CD14-positive monocyte (primary cell): ENCODE data around the gene GNAL. TPM values are rescaled to one million over a fixed set of nuclear protein-coding genes. Genes with fewer than 3 reads are reported as not detected.

Source experiments
- DNase-seq, 3 donors: peaks; one replicate each; pipeline ENCODE4 v3.0.0-alpha.2; 2011 to 2022
- H2AFZ ChIP-seq: 2 replicates; pipeline ENCODE4 v1.6.0; 2012; ENCODE audit warnings: mild to moderate bottlenecking, low read depth, low read length, inconsistent platforms; ENCODE audit not compliant: insufficient read depth, poor library complexity, severe bottlenecking
- H3K27ac ChIP-seq, 2 donors: 1 replicate in 1 of 2; 2 replicates in 1 of 2; pipeline ENCODE4 v1.5.1; 2012 to 2013; ENCODE audit warnings: low read length in 2 of 2, control low read depth in 1 of 2, inconsistent platforms in 1 of 2, low read depth in 1 of 2, mild to moderate bottlenecking in 1 of 2
- H3K27me3 ChIP-seq, 2 donors: one replicate each; pipeline versions ENCODE4 v1.6.0 to v1.6.1; 2011 to 2013; ENCODE audit warnings: low read length in 2 of 2; ENCODE audit not compliant: control insufficient read depth in 2 of 2, insufficient read depth in 2 of 2
- H3K36me3 ChIP-seq, 2 donors: replicated peaks in 1 of 2; 1 replicate in 1 of 2; 2 replicates in 1 of 2; pipeline versions ENCODE4 v1.5.1 to v1.6.1; 2012 to 2013; ENCODE audit warnings: low read length in 2 of 2, control low read depth in 1 of 2, inconsistent platforms in 1 of 2, mild to moderate bottlenecking in 1 of 2; ENCODE audit not compliant: insufficient read depth in 2 of 2, control insufficient read depth in 1 of 2
- H3K4me1 ChIP-seq, 2 donors: 1 replicate in 1 of 2; 2 replicates in 1 of 2; pipeline versions ENCODE4 v1.5.1 to v1.6.1; 2012 to 2013; ENCODE audit warnings: low read length in 2 of 2, control low read depth in 1 of 2, inconsistent platforms in 1 of 2, mild to moderate bottlenecking in 1 of 2, moderate library complexity in 1 of 2; ENCODE audit not compliant: insufficient read depth in 2 of 2, control insufficient read depth in 1 of 2
- H3K4me2 ChIP-seq: replicated peaks from 2 replicates; pipeline ENCODE3; 2012; ENCODE audit warnings: low read length, moderate library complexity, mild to moderate bottlenecking; ENCODE audit not compliant: poor library complexity, severe bottlenecking; ENCODE audit errors: extremely low read depth
- H3K4me3 ChIP-seq, 3 experiments: fragments of 200-600 bp in 1 of 3; sonication (generic) in 1 of 3; replicated peaks in 1 of 3; 1 replicate in 2 of 3; 2 replicates in 1 of 3; pipeline ENCODE4 v1.5.1; 2011 to 2013; ENCODE audit warnings: low read length in 3 of 3, mild to moderate bottlenecking in 3 of 3, control low read depth in 2 of 3, low read depth in 2 of 3, inconsistent platforms in 1 of 3, moderate library complexity in 1 of 3
- H3K79me2 ChIP-seq: 2 replicates; pipeline ENCODE4 v1.6.0; 2012; ENCODE audit warnings: mild to moderate bottlenecking, control low read depth, inconsistent platforms, low read length, moderate library complexity; ENCODE audit not compliant: insufficient read depth
- H3K9ac ChIP-seq: 2 replicates; pipeline ENCODE4 v1.6.0; 2017; ENCODE audit warnings: low read length, mild to moderate bottlenecking; ENCODE audit not compliant: insufficient read depth, poor library complexity, severe bottlenecking
- H3K9me3 ChIP-seq, 2 donors: replicated peaks in 1 of 2; 1 replicate in 1 of 2; 2 replicates in 1 of 2; pipeline versions ENCODE4 v1.5.1 to v1.6.1; 2012 to 2013; ENCODE audit warnings: low read length in 2 of 2, control low read depth in 1 of 2; ENCODE audit not compliant: control insufficient read depth in 1 of 2, insufficient read depth in 1 of 2
- H4K20me1 ChIP-seq: 2 replicates; pipeline ENCODE4 v1.6.0; 2012; ENCODE audit warnings: mild to moderate bottlenecking, low read length, control low read depth, moderate library complexity; ENCODE audit not compliant: insufficient read depth
- H3K27ac Mint-ChIP-seq, 7 donors: one replicate each; pipeline ENCODE4 v1.8.0; 2020; ENCODE audit warnings: mild to moderate bottlenecking in 7 of 7, mixed read lengths in 7 of 7, moderate library complexity in 6 of 7, inconsistent platforms in 2 of 7
- H3K27me3 Mint-ChIP-seq, 3 donors: one replicate each; pipeline ENCODE4 v1.8.0; 2021 to 2022; ENCODE audit warnings: low read depth in 3 of 3, mild to moderate bottlenecking in 3 of 3, mixed read lengths in 3 of 3, moderate library complexity in 3 of 3, inconsistent platforms in 1 of 3
- H3K36me3 Mint-ChIP-seq, 2 donors: one replicate each; pipeline ENCODE4 v1.8.0; 2020; ENCODE audit warnings: mixed read lengths in 2 of 2, inconsistent platforms in 1 of 2, mild to moderate bottlenecking in 1 of 2
- H3K4me1 Mint-ChIP-seq: one replicate; pipeline ENCODE4 v1.8.0; 2020; ENCODE audit warnings: mild to moderate bottlenecking, mixed read lengths
- H3K4me3 Mint-ChIP-seq, 2 donors: one replicate each; pipeline ENCODE4 v1.8.0; 2020; ENCODE audit warnings: mild to moderate bottlenecking in 2 of 2, mixed read lengths in 2 of 2, moderate library complexity in 1 of 2
- H3K9me3 Mint-ChIP-seq, 7 donors: one replicate each; pipeline ENCODE4 v1.8.0; 2020 to 2022; ENCODE audit warnings: mixed read lengths in 7 of 7, mild to moderate bottlenecking in 6 of 7, moderate library complexity in 6 of 7, inconsistent platforms in 2 of 7
- CTCF ChIP-seq: fragments of 200-600 bp; IDR thresholded peaks from one replicate; pipeline ENCODE4 v1.8.0; 2022; ENCODE audit warnings: antibody characterized with exemption, mild to moderate bottlenecking
- WGBS: methylation state at CpG from one replicate; pipeline ENCODE4 v1.1.5; 2013; ENCODE audit warnings: missing lambda C conversion rate; ENCODE audit not compliant: insufficient coverage; 5-methylcytosine and 5-hydroxymethylcytosine counted together
- intact Hi-C, 2 donors: fragments of 100-400 bp; cut with micrococcal nuclease; formaldehyde crosslinking; loops; one replicate each; pipeline versions ENCODE4 v1.15.0 to v1.15.1; 2023
- polyA plus RNA-seq, 3 donors: library from polyadenylated mRNA; depleted of rRNA in 1 of 3; unstranded in 2 of 3; stranded (reverse) in 1 of 3; fragments of 300-500 nt in 2 of 3; fragments of >200 nt in 1 of 3; fragmentation: Illumina TruSeq in 2 of 3; gene quantifications; 1 replicate in 2 of 3; 2 replicates in 1 of 3; pipeline ENCODE4 v1.2.3, GENCODE V29; 2012 to 2021

GNAL gene
- polyA plus RNA-seq, 3 donors = 0.01 to 0.03 TPM; not detected in 1

- intact Hi-C loops = no loop called here
- WGBS = 69% methylated on average over 3 of the region's 3 CpGs
- no peak overlapping the region for H3K27ac Mint-ChIP-seq
Observed at GRCh38 chr18:11791131-11791530, 102.1 kb downstream of the GNAL start.

DNA sequence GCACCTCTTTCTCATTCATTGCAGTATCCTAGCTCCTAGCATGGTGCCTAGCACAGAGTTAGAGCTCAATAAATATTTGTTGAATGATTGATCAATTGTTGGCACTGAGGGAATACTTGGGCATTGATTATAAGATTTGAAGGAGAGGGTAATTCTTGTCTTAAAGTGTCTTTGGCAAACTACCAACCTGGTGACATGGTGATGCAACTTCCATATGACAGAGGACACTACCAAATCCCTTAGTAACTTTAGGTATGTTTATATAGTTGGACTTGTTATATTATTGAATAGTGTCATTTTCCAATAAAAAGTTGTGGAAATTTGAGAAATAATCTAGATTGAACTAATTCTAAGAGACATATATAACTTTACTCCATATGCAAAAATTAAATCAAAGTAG, 103.6 kb downstream of the GNAL start:
- no peak overlapping the region for H3K27ac ChIP-seq
- Mint-ChIP-seq H3K27ac (no peak overlapping the region), H3K27me3 (peaks cover 7 to 11% (median 7%) of the 10 kb centered on the region in 3 donors), H3K36me3 (no peaks in the 10 kb centered on the region), H3K4me1 (peaks cover 3% of the 10 kb centered on the region), H3K9me3 (peaks cover 0 to 2% (median 0%) of the 10 kb centered on the region in 7 donors), H3K4me3 (no peak overlapping the region)
- no peaks in the 10 kb centered on the region for H3K79me2 ChIP-seq
- no peaks in the 10 kb centered on the region for H4K20me1 ChIP-seq
- no peaks in the 10 kb centered on the region for H3K27me3 ChIP-seq
- no peak overlapping the region for H2AFZ ChIP-seq
- no peaks in the 10 kb centered on the region for H3K36me3 ChIP-seq
- no peak for TF ChIP-seq CTCF
- DNase-seq = no peak
- H3K9ac ChIP-seq = no peak overlapping the region
- H3K9me3 ChIP-seq = no peaks in the 10 kb centered on the region
- H3K4me3 ChIP-seq = no peak overlapping the region
- H3K4me2 ChIP-seq = no peak overlapping the region
- intact Hi-C loops = no loop called here
- H3K4me1 ChIP-seq = peaks cover 0 to 3% of the 10 kb centered on the region in 2 donors

More at GRCh38 chr18:11791131-11791530, 102.1 kb downstream of the GNAL start:
- Histone ChIP-seq H3K27me3 (peaks cover 0 to 1% of the 10 kb centered on the region in 2 donors), H3K4me2 (no peak overlapping the region), H3K9ac (no peak overlapping the region), H3K36me3 (no peaks in the 10 kb centered on the region), H2AFZ (no peak overlapping the region), H4K20me1 (no peaks in the 10 kb centered on the region), H3K79me2 (no peaks in the 10 kb centered on the region), H3K4me3 (no peak overlapping the region), H3K4me1 (peaks cover 3 to 6% of the 10 kb centered on the region in 2 donors), H3K27ac (no peak overlapping the region), H3K9me3 (no peaks in the 10 kb centered on the region)
- no peak for DNase-seq
- peaks cover 0 to 2% (median 0%) of the 10 kb centered on the region in 7 donors for H3K9me3 Mint-ChIP-seq
- no peaks in the 10 kb centered on the region for H3K36me3 Mint-ChIP-seq
- TF ChIP-seq CTCF = no peak
- no peak overlapping the region for H3K4me3 Mint-ChIP-seq
- peaks cover 7 to 13% (median 9%) of the 10 kb centered on the region in 3 donors for H3K27me3 Mint-ChIP-seq
- peaks cover 4% of the 10 kb centered on the region for H3K4me1 Mint-ChIP-seq
